ENCODE measurements around the gene PABPN1.
"Not testable (repeated sequence)": the region's sequence is repeated elsewhere in the genome, so short reads cannot be mapped to it uniquely, and the experiment has no call there.

PABPN1 gene

DNA sequence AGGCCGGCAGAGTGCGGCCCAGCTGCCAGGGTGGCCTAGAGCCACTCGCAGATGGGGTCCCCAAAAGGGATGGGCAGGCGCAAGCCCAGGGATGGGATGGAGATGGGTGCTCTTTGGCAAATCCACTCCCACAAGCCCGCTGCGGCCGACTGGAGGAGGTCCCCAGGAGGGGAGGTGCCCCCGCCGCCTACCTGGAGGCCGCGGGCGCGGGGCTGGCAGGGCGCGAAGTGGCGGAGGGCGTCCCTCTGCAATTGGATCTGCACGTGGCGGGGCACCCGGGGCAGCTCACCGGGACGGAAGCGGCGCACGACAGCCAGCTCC lies 19.3 kb upstream of the PABPN1 start:
- peak in 1 of 3 experiments; percentile 96 for DNase-seq

- DNase-seq = peak; percentile 83 to 92 (median 91)
Measured at GRCh38 chr14:23302290-23303225, 18.7 kb upstream of the PABPN1 start, which contains the start of gene PPP1R3E. PPP1R3E (minus strand) TSS chr14:23302859; CDS start chr14:23302576, 283 bp downstream.

DNA sequence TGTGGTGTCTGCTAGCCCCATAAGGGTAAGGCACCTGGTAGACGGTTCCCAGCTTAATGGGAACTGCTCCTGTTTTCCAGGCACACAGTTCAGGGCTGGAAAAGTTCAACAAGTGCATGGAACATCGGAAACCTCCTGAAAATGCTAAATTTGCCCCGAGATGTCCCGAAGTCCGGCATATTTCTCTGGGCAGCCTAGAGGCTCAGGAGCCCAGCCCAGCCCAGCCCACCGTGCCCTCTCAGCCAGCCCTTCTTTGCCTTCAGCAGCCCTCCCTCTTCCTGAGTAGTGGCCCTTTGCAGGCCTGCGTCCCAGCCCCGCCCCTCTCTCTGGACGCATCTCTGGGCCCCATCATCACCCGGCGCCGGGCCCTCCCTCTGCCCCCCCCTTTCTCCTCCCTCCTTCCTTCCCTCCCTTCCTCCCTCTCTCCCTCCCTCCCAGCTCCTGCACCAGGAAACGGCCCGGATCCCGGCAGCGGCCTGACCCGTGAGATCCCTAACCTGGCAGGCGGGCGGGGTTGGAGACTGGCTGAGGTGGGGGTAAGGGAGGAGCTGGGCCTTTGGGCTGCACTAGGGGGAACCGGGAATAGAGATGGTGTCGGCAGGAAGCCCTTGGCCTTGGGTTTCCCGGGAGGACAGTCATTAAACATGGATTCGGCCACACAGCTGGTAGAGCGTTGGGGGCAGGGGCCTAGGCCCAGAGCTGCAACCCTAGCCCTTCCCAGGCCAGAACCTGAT lies 14.7 kb upstream of the PABPN1 start, which contains the start of gene BCL2L2:
Gene BCL2L2 (plus strand): TSS at position 422 of the 734 bp plus-strand sequence. CDS start 935 bp downstream, outside the sequence.
- peak; percentile 86 to 94 (median 92) for DNase-seq

DNA sequence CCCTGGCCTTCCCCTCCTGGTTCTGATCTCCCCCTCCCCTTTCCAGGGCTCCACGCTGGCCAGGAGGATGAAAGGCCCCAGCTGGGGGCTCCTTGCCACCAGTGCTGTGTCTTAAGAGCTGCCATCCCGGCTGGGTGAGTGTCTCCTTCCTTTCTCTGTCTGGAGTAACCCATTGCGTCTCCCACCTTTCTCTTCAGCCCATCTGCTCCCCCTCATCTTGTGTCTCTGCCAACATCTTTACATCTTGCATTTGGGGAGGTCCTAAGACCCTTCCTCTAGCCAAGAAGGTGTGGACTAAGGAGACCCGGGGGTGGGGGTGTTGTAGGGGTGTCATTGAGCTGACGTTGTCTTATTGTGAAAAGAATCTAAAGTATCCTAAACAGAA lies 14.1 kb upstream of the PABPN1 start:
- no peak for DNase-seq

GRCh38 chr14:23307687-23308644 lies 13.3 kb upstream of the PABPN1 start:
- DNase-seq = no peak

DNA sequence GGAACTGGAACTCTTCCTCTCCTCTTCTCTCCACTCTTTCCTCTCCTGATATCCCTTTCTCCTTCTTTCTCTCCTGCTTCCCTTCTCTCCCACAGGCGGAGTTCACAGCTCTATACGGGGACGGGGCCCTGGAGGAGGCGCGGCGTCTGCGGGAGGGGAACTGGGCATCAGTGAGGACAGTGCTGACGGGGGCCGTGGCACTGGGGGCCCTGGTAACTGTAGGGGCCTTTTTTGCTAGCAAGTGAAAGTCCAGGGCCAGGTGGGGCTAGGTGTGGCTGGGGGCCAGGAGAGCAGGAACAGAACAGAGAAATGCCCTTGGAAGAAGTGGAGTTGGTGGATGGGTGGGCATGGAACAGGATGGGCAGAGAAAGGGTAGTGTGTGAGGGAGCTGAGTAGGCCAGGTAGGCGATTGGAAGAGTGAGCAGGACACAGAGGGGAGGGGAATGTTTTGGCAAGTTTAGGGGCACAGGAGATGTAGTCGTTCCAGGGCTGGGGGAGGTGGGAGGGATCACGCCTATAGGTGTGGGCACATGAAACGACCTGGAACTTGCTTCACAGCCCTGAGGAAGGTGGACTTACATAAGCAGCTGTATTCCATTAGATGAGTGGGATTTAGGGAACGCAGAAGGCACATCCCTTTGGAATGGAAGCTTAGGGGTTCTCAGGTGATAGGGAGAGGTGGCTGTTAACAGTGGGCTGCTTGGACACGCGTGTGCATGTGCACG lies 12.4 kb upstream of the PABPN1 start:
- no peak for DNase-seq

DNA sequence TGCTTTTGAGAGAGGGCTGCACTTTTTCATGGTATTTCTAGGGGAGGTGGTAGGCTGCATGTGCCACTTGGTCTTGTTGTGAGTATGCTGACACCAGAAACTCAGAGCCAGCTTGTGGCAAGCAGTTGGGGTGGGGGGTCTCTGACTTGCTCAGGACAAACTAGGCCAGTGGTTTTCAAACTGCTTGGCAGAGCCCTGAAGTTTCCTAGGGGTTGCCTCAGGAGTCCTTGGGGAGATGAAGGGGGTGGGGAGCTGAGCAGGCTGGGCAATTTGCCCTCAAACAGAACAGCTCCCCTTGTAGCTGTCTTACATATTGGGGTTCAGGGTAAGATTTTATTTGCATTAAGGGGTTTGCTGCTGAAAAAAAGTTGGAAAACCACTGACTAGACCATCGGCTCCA lies 10.7 kb upstream of the PABPN1 start:
- no peak for DNase-seq

GRCh38 chr14:23316300-23316699 lies 5.0 kb upstream of the PABPN1 start:
- no peak for DNase-seq

- DNase-seq = no peak
Measured at GRCh38 chr14:23319746-23320583, 1.3 kb upstream of the PABPN1 start.

DNA sequence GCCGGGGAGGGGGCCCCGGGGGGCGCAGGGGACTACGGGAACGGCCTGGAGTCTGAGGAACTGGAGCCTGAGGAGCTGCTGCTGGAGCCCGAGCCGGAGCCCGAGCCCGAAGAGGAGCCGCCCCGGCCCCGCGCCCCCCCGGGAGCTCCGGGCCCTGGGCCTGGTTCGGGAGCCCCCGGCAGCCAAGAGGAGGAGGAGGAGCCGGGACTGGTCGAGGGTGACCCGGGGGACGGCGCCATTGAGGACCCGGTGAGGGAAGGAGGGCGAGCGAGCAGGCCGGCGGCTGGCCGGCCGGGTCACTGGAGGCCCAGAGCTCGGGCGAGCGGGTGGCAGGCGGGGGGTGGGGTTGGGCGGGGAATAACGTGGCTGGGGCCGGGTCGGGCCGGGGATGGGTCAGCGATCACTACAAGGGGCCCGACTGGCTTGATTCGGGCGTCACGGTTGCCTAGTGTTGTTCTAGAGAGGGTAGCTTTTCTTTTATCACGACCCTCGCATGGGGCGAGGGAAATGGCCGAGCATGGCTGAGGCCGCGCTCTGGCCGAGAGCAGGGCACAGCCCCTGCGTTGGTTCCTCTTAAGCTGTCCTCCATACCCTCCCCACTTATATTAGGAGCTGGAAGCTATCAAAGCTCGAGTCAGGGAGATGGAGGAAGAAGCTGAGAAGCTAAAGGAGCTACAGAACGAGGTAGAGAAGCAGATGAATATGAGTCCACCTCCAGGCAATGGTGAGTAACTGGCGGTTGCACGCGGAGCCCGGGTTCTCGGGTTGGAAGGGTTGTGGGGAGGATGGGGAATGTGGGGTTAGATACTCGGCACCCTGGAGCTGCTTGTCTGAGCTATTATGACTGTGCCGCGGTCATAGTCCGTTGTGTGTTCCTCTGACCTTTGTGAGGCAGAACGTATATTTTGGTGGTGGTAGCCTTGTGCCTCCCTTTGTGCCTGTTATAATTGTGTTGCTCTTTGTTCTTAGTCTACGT lies 603 bp downstream of the PABPN1 start:
- DNase-seq = peak in 2 of 3 experiments; percentile 68 to 77

DNA sequence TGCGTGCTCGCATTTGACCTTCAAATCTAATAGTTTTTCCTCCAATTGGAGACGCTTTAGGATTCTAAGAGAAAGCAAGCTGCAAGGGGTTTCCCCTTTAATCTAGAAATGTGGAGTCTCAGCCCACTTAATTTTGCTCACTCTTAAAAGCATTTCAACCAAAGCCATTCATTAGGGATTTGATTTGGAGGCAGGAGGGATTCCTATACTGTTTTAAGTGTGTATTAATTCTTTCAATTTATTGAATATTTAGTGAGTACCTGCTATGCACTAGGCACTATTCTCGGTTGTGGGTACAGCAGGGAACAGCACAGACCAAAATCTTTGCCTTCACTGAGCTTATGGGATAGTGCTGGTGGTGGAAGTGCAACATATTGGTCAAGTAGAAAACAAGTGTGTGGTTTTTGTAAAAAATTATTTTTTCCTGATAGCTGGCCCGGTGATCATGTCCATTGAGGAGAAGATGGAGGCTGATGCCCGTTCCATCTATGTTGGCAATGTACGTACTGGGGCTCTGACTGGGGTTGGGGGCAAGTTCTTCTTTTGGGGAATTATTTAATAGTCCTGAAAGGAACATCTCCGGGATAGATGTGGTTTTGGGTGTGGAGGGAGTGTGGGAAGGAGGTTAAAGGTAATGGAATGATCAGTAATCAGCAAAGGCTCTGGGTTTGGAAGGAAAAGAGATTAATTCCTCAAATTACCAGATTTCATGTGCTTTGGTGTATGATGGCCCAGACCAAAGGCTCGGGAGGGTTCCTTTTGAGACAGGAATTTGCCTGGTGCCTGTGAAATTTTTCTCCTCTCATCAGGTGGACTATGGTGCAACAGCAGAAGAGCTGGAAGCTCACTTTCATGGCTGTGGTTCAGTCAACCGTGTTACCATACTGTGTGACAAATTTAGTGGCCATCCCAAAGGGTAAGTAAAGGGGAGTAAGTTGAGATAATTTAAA lies 1.6 kb downstream of the PABPN1 start:
- no peak for DNase-seq

- no peak for DNase-seq
Measured at GRCh38 chr14:23323838-23324454, 2.7 kb downstream of the PABPN1 start.

GRCh38 chr14:23324455-23324846 lies 3.2 kb downstream of the PABPN1 start:
- no peak for DNase-seq

- no peak for DNase-seq
Measured at GRCh38 chr14:23324993-23325392, 3.7 kb downstream of the PABPN1 start.

- not testable (repeated sequence) for DNase-seq
Measured at GRCh38 chr14:23325746-23326145, 4.5 kb downstream of the PABPN1 start.

DNA sequence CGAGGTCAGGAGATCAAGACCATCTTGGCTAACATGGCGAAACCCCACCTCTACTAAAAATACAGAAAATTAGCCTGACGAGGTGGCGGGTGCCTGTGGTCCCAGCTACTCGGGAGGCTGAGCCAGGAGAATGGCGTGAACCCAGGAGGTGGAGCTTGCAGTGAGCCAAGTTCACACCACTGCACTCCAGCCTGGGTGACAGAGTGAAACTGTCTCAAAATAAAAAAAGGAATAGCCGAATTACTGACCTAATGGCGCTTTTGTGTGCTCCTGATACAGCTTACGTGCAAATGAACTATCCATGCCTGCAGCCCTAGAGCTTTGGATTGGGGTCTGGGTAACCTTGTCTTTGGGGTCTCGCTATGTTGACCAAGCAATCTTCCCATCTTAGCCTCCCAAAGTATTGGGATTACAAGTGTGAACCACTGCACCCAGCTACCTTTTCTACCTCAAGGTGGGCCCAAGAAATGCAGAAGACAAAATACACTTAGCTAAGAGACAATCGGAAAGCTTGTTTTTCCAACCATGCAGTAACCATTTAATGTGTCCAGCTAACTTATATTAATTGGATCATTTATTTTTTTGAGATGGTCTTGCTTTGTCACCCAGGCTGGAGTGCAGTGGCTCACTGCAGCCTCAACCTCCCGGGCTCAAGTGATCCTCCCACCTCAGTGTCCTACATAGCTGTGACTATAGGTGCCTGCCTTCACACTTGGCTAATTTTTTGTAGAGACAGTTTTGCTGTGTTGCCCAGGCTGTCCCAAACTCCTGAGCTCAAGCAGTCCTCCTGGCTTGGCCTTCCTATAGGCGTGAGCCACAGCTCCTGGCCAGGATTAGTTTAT lies 5.5 kb downstream of the PABPN1 start:
- peak in 1 of 3 experiments; percentile 33 for DNase-seq

Data from NCI-H1417 (cell line).